ENCODE results near the gene LDLRAP1. TPM values are rescaled to one million over a fixed set of nuclear protein-coding genes. Genes with fewer than 3 reads are reported as not detected.

The LDLRAP1 gene
- polyA plus RNA-seq, 1 donor: 17.8 TPM

DNA sequence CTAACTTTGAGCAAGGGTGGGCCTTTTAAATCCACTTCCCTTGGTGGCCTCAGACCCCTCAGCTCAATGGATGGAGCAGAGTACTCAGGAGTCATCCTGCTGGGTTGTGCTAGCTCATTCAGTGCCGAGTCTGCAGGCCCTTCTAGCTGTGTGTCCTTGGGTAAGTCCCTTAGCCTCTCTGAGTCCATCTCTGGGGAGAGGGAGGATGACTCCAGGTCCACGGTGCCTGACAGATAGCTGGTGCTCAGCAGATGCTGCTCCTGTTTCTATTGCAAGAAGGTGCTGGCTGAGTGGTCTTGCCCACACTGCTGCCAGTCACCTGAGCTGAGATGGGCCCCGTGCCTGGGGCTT is 11.0 kb downstream of the LDLRAP1 start:
- DNase-seq: no peak
- Histone ChIP-seq H3K9me3 (ENCODE audit: control insufficient read depth, low read depth, low read length) (no peaks in the 10 kb centered on the region), H3K4me1 (ENCODE audit: control insufficient read depth, insufficient read depth, low read length) (peaks cover 24% of the 10 kb centered on the region), H3K36me3 (ENCODE audit: control insufficient read depth, insufficient read depth, low read length) (peaks cover 36% of the 10 kb centered on the region), H3K27ac (ENCODE audit: low read length) (no peak overlapping the region), H3K27me3 (ENCODE audit: control insufficient read depth, insufficient read depth, low read length) (no peaks in the 10 kb centered on the region), H3K4me3 (ENCODE audit: low read length) (no peak overlapping the region)
- 100% methylated on average over 1 of the region's 3 CpGs for WGBS (ENCODE audit: insufficient coverage, low lambda C conversion rate)

DNA sequence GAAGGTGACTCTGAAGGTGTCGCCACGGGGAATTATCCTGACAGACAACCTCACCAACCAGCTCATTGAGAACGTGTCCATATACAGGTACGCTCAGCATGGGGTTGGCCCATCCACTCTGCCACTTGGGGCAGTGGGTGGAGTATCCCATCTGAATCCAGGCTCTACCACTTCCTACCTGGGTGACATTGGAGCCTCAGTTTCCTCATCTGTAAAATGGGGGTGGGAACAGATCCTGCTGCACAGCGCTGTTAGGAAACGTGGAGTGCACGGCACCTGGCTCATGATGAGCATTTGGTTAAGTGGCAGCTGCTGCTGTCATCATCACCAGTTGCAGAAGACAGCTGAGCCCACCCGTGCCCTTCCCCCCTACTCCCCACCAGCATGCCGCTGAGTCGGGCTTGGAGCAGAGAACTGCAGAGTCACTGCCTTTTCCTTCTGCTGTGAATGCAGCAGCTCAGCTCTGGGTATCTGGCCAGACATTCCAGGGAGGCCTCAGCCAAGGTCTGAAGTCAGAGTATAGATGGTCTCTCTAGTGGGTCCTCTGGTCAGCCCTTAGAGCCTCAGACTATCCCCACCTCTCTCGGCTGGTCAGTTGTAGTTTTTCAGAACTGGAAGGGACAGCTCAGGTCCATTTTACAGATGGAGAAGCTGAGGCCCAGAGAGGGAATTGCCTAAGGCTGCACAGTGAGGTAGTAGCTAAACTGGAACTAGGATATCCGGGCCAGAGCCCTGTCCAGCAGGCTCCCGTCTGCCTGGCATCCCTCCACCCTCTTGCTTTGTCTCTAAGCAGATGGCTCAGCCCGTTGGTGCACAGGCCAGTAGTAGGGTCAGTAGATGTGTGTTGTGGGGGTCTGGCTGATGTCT is 11.7 kb downstream of the LDLRAP1 start:
- no peaks in the 10 kb centered on the region for H3K9me3 ChIP-seq (ENCODE audit: control insufficient read depth, low read depth, low read length)
- peaks cover 41% of the 10 kb centered on the region for H3K36me3 ChIP-seq (ENCODE audit: control insufficient read depth, insufficient read depth, low read length)
- H3K4me1 ChIP-seq (ENCODE audit: control insufficient read depth, insufficient read depth, low read length): peaks cover 17% of the 10 kb centered on the region
- no peaks in the 10 kb centered on the region for H3K27me3 ChIP-seq (ENCODE audit: control insufficient read depth, insufficient read depth, low read length)
- no peak overlapping the region for H3K27ac ChIP-seq (ENCODE audit: low read length)
- WGBS (ENCODE audit: insufficient coverage, low lambda C conversion rate): no CpG with 5 or more reads among the region's 14 CpGs
- H3K4me3 ChIP-seq (ENCODE audit: low read length): no peak overlapping the region
- no peak for DNase-seq

DNA sequence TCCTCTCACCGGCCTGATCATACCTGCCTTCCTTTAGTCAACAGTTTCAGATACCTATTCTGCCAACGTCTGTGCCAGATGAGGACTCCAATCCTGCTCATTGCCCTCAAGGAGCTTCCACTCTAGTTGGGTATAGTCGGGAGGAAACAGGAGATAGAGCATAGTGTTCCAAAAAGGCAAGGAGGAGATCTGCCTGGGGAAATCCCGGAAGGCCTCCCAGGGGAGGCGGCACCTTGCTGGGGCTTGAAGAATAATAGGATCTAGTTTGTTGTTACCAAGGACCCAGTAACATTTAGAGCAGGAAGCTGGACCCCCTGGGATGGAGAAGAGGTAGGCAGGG is 12.3 kb downstream of the LDLRAP1 start:
- no CpG with 5 or more reads among the region's 5 CpGs for WGBS (ENCODE audit: insufficient coverage, low lambda C conversion rate)
- no peak overlapping the region for H3K27ac ChIP-seq (ENCODE audit: low read length)
- no peak overlapping the region for H3K4me3 ChIP-seq (ENCODE audit: low read length)
- H3K4me1 ChIP-seq (ENCODE audit: control insufficient read depth, insufficient read depth, low read length): peaks cover 13% of the 10 kb centered on the region
- H3K27me3 ChIP-seq (ENCODE audit: control insufficient read depth, insufficient read depth, low read length): no peaks in the 10 kb centered on the region
- H3K9me3 ChIP-seq (ENCODE audit: control insufficient read depth, low read depth, low read length): no peaks in the 10 kb centered on the region
- H3K36me3 ChIP-seq (ENCODE audit: control insufficient read depth, insufficient read depth, low read length): peaks cover 44% of the 10 kb centered on the region
- no peak for DNase-seq

DNA sequence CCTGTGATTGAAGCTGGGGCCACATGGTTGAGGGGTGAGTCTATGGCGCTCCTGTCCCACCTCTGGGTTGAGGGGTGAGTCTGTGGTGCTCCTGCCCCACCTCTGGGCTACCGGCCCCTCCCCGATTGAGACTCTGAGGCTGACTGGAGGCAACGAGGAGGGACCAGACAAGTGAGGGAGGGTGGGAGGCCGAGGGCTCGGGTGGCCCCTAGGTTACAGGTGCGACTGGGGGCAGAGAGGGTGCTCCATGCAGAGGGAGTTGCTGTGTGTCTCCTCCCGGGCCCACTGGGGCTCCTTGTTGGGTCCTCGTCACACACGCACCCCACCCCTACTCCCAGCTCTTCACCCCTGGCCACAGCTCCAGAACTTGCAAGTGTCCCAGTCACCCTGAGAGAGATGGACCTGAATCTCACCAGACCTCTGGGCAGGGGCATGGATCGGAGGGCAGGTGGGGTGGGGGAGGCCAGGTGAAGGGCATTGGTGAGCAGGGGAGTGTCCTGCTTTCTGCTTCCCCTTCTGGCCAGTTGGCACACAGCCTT is 12.8 kb downstream of the LDLRAP1 start:
- no peaks in the 10 kb centered on the region for H3K9me3 ChIP-seq (ENCODE audit: control insufficient read depth, low read depth, low read length)
- peak overlapping the region; percentile 12 for H3K27ac ChIP-seq (ENCODE audit: low read length)
- DNase-seq: no peak
- peaks cover 13% of the 10 kb centered on the region for H3K4me1 ChIP-seq (ENCODE audit: control insufficient read depth, insufficient read depth, low read length)
- H3K36me3 ChIP-seq (ENCODE audit: control insufficient read depth, insufficient read depth, low read length): peaks cover 44% of the 10 kb centered on the region
- no peak overlapping the region for H3K4me3 ChIP-seq (ENCODE audit: low read length)
- H3K27me3 ChIP-seq (ENCODE audit: control insufficient read depth, insufficient read depth, low read length): no peaks in the 10 kb centered on the region
- WGBS (ENCODE audit: insufficient coverage, low lambda C conversion rate): no CpG with 5 or more reads among the region's 11 CpGs

DNA sequence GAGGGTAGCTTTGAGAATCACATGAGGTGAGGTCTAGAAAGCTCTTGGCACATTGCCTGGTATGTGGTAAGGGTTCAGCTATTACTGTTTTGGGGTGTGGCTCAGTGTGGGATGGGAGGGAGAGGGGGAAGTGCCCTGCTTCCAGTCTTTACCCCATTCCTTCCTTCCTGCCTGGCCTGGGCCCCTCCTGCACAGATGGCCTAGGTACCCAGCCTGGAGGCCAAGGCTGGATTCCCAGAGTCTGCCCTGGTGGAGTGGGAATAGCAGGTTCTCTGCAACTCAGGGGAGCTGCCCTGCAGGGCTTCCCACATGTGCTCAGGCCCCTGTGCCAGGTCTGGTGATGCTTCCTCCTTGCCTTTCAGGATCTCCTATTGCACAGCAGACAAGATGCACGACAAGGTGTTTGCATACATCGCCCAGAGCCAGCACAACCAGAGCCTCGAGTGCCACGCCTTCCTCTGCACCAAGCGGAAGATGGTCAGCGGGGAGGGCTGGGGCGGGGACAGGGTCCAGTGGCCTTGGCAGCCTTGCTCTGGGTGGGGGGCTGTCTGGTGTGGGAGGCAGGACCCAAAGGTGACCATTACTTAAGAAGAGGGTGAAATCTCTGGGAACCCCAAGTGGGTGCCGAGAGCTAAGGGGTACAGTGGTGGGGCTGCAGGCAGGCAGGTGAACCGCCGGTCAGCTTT is 13.5 kb downstream of the LDLRAP1 start:
- no peaks in the 10 kb centered on the region for H3K27me3 ChIP-seq (ENCODE audit: control insufficient read depth, insufficient read depth, low read length)
- H3K9me3 ChIP-seq (ENCODE audit: control insufficient read depth, low read depth, low read length): no peaks in the 10 kb centered on the region
- no CpG with 5 or more reads among the region's 10 CpGs for WGBS (ENCODE audit: insufficient coverage, low lambda C conversion rate)
- H3K27ac ChIP-seq (ENCODE audit: low read length): peak overlapping the region; percentile 12
- peaks cover 44% of the 10 kb centered on the region for H3K36me3 ChIP-seq (ENCODE audit: control insufficient read depth, insufficient read depth, low read length)
- peak; percentile 62 to 84 for DNase-seq
- no peak overlapping the region for H3K4me3 ChIP-seq (ENCODE audit: low read length)
- peaks cover 18% of the 10 kb centered on the region for H3K4me1 ChIP-seq (ENCODE audit: control insufficient read depth, insufficient read depth, low read length)

DNA sequence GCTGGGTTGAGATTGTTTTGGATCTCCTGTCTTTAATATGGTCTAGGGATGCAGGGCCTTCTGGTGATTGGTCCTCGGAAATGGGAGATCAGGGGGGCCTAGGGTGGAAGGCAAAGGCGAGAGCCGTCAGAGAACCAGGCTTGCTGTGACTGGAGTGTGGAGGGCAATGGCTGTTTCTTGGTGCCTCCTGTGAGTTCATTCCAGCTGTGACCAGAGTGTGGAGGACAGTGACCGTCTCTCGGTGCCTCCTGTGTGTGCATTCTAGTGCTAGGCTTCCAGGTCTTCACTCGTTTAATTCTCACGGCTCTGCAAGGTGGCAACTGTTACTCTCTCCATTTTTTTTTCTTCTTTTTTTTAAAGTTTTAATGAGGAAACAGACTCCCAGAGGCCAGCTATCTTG is 14.1 kb downstream of the LDLRAP1 start:
- H3K4me1 ChIP-seq (ENCODE audit: control insufficient read depth, insufficient read depth, low read length): peaks cover 24% of the 10 kb centered on the region
- no peak overlapping the region for H3K4me3 ChIP-seq (ENCODE audit: low read length)
- no peak for DNase-seq
- H3K27ac ChIP-seq (ENCODE audit: low read length): no peak overlapping the region
- H3K9me3 ChIP-seq (ENCODE audit: control insufficient read depth, low read depth, low read length): no peaks in the 10 kb centered on the region
- H3K36me3 ChIP-seq (ENCODE audit: control insufficient read depth, insufficient read depth, low read length): peaks cover 44% of the 10 kb centered on the region
- H3K27me3 ChIP-seq (ENCODE audit: control insufficient read depth, insufficient read depth, low read length): no peaks in the 10 kb centered on the region
- no CpG with 5 or more reads among the region's 7 CpGs for WGBS (ENCODE audit: insufficient coverage, low lambda C conversion rate)

DNA sequence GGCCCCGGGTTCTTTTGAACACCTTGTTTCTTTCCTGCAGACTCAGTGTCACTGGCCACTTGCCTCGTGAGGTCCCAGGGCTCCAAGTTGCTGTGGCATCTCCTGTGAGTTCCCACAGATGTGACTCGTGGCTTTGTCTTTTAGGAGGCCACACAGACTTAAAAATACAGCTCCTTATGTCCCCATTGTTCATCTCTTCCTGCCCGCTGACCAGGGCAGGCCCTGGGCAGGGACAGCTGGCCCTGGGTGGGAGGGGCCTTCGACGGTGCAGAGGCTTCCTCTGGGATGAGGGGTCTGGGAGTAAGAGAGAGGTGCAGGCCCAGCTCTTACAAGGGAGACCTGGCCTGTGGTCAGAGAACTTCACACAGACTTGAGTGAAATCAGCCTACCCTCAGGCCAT is 15.6 kb downstream of the LDLRAP1 start:
- Histone ChIP-seq H3K27ac (ENCODE audit: low read length) (no peak overlapping the region), H3K27me3 (ENCODE audit: control insufficient read depth, insufficient read depth, low read length) (no peaks in the 10 kb centered on the region), H3K4me3 (ENCODE audit: low read length) (no peak overlapping the region), H3K4me1 (ENCODE audit: control insufficient read depth, insufficient read depth, low read length) (peaks cover 29% of the 10 kb centered on the region), H3K9me3 (ENCODE audit: control insufficient read depth, low read depth, low read length) (no peaks in the 10 kb centered on the region), H3K36me3 (ENCODE audit: control insufficient read depth, insufficient read depth, low read length) (peaks cover 52% of the 10 kb centered on the region)
- WGBS (ENCODE audit: insufficient coverage, low lambda C conversion rate): no CpG with 5 or more reads among the region's 6 CpGs
- DNase-seq: no peak

DNA sequence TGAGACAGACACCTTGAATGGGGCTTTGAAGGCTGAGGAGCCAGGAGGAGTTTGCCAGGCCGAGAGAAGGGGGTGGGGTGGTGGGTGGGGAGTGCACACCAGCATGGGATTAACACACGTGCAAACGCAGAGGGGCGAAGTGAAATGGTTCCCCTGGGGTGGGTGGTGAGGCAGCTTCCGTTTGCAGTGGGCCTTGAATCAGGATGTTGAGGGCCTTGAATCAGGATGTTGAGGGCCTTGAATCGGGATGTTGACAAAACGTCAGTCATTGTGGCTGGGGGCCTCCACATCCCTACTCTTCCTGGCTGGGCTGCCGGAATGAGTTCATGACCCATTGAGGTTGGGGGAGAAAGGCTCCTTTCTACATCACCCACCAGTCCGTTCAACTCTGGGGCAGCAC is 16.6 kb downstream of the LDLRAP1 start:
- H3K9me3 ChIP-seq (ENCODE audit: control insufficient read depth, low read depth, low read length): no peaks in the 10 kb centered on the region
- no peaks in the 10 kb centered on the region for H3K27me3 ChIP-seq (ENCODE audit: control insufficient read depth, insufficient read depth, low read length)
- H3K4me1 ChIP-seq (ENCODE audit: control insufficient read depth, insufficient read depth, low read length): peaks cover 29% of the 10 kb centered on the region
- WGBS (ENCODE audit: insufficient coverage, low lambda C conversion rate): 100% methylated on average over 1 of the region's 9 CpGs
- no peak for DNase-seq
- peaks cover 51% of the 10 kb centered on the region for H3K36me3 ChIP-seq (ENCODE audit: control insufficient read depth, insufficient read depth, low read length)
- H3K4me3 ChIP-seq (ENCODE audit: low read length): no peak overlapping the region
- H3K27ac ChIP-seq (ENCODE audit: low read length): no peak overlapping the region

DNA sequence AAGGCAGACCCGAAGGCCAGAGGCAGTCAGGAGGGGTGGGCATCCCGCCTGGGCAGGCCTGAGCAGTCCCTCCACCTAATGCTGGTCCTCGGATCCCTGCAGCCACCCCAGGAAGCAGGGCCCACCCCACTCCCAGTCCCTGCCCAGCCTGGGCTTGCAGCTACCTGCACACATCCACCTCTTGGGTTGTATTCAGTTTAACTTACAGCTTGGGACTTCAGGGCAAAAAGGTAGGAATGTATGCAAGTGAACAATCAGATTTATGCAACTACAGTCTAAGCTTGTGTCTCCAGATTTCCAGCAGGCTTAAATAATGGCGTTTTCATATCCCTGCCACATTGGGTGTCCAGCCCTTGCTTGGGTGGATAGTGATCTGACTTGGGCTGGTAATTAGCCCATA is 17.4 kb downstream of the LDLRAP1 start:
- no peaks in the 10 kb centered on the region for H3K9me3 ChIP-seq (ENCODE audit: control insufficient read depth, low read depth, low read length)
- no peak overlapping the region for H3K4me3 ChIP-seq (ENCODE audit: low read length)
- 80% methylated on average over 1 of the region's 4 CpGs for WGBS (ENCODE audit: insufficient coverage, low lambda C conversion rate)
- peaks cover 52% of the 10 kb centered on the region for H3K36me3 ChIP-seq (ENCODE audit: control insufficient read depth, insufficient read depth, low read length)
- DNase-seq: no peak
- H3K27me3 ChIP-seq (ENCODE audit: control insufficient read depth, insufficient read depth, low read length): no peaks in the 10 kb centered on the region
- peaks cover 29% of the 10 kb centered on the region for H3K4me1 ChIP-seq (ENCODE audit: control insufficient read depth, insufficient read depth, low read length)
- H3K27ac ChIP-seq (ENCODE audit: low read length): no peak overlapping the region

DNA sequence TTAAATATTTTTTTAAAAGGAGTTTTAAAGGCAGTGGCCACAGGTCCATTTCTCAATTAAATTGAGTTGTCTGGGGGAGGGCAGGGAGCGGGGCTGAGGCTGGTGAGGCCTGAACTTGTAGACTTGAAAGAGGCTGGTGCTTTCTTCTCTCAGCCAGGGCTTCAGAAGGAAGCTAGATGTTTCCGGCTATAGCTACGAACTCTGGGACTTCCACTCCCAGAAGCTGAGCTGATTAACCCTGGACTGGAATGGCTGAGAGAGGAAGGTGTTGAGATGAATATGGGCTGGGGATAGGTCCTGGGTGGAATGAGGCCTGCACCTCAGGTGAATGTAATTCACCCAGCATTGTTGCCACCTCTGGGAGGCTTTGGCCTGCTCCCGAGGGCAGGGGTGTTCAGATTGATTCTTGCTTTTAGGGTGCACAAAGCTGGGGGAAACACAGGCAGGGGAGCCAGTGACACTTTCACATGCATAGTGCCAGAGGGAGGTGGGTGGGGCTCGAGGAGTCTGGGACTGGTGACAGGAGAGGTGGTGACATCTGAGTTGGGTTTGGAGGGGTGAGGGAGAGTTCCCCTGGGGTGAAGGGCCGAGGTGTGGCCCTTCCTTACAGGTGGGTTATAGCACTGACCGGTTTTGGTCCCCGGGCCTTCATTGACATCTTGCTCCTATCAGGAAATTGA is 18.2 kb downstream of the LDLRAP1 start:
- no CpG with 5 or more reads among the region's 8 CpGs for WGBS (ENCODE audit: insufficient coverage, low lambda C conversion rate)
- peak in 1 of 2 donors; percentile 29 for DNase-seq
- peak overlapping the region; percentile 50 for H3K27ac ChIP-seq (ENCODE audit: low read length)

More for the DNA sequence above, 18.2 kb downstream of the LDLRAP1 start:
- Histone ChIP-seq H3K27me3 (ENCODE audit: control insufficient read depth, insufficient read depth, low read length) (no peaks in the 10 kb centered on the region), H3K36me3 (ENCODE audit: control insufficient read depth, insufficient read depth, low read length) (peaks cover 53% of the 10 kb centered on the region), H3K4me3 (ENCODE audit: low read length) (no peak overlapping the region), H3K9me3 (ENCODE audit: control insufficient read depth, low read depth, low read length) (no peaks in the 10 kb centered on the region), H3K4me1 (ENCODE audit: control insufficient read depth, insufficient read depth, low read length) (peaks cover 22% of the 10 kb centered on the region)

Measured in large intestine (tissue), 3 donors.